ENCODE results near the gene THBS3. TPM values are rescaled to one million over a fixed set of nuclear protein-coding genes. Genes with fewer than 3 reads are reported as not detected.
"Not testable (repeated sequence)": the region's sequence is repeated elsewhere in the genome, so short reads cannot be mapped to it uniquely, and the experiment has no call there.

THBS3 gene
- total RNA-seq, 2 experiments from 2014 or later = 11.1 to 28.7 TPM

DNA sequence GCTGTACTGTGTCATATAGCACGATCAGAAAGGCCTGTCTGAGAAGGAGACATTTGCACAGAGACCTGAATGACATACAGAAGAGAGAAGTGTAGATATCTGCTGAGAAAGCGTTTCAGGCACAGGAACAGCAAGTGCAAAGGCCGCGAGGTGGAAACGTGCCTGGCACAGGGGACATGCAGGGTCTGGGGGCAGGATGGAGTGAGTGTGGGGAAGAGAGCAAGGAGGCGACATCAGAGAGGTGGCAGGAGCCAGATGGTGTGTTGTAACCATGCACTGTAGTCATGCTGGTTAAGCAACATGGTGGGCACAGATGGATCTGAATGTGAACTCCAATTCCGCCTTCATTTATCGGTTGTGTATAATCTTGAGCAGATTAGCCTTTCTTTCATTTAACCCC is 47.6 kb downstream of the THBS3 start:
- H2AFZ ChIP-seq (ENCODE audit: low read length) = no peak overlapping the region
- no TSS peak for BruUV-seq (replicated peaks)
- no peaks in the 10 kb centered on the region for H4K20me1 ChIP-seq (ENCODE audit: insufficient read depth, low read length)
- no peak for DNase-seq (ENCODE audit: low spot score)
- H3K9me3 ChIP-seq (ENCODE audit: low read length) = no peaks in the 10 kb centered on the region
- no peak overlapping the region for H3K27ac ChIP-seq (ENCODE audit: low read depth, low read length, poor library complexity, severe bottlenecking)
- H3K4me1 ChIP-seq (ENCODE audit: insufficient read depth, low read length, poor library complexity, severe bottlenecking) = no peaks in the 10 kb centered on the region
- H3K9me2 ChIP-seq (ENCODE audit: insufficient read depth, low read length) = no peaks in the 10 kb centered on the region
- intact Hi-C loops (cut with micrococcal nuclease; ENCODE audit: unreplicated experiment) = no loop called here
- ChIA-PET CTCF (ENCODE audit: unreplicated experiment) (no interaction called here), POLR2A (no interaction called here)
- H3K36me3 ChIP-seq (ENCODE audit: insufficient read depth, low read length) = no peaks in the 10 kb centered on the region
- H3K4me2 ChIP-seq (ENCODE audit: low read length) = no peak overlapping the region
- no peaks in the 10 kb centered on the region for H3K79me2 ChIP-seq (ENCODE audit: insufficient read depth, low read depth, low read length)
- TF ChIP-seq EZH2phosphoT487 (IDR thresholded peaks at IDR 0.05; ENCODE audit: borderline replicate concordance, low read depth, low read length) = no peak
- TF ChIP-seq, protein P1, sequence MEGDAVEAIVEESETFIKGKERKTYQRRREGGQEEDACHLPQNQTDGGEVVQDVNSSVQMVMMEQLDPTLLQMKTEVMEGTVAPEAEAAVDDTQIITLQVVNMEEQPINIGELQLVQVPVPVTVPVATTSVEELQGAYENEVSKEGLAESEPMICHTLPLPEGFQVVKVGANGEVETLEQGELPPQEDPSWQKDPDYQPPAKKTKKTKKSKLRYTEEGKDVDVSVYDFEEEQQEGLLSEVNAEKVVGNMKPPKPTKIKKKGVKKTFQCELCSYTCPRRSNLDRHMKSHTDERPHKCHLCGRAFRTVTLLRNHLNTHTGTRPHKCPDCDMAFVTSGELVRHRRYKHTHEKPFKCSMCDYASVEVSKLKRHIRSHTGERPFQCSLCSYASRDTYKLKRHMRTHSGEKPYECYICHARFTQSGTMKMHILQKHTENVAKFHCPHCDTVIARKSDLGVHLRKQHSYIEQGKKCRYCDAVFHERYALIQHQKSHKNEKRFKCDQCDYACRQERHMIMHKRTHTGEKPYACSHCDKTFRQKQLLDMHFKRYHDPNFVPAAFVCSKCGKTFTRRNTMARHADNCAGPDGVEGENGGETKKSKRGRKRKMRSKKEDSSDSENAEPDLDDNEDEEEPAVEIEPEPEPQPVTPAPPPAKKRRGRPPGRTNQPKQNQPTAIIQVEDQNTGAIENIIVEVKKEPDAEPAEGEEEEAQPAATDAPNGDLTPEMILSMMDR (conservative IDR thresholded peaks at IDR 0.05; ENCODE audit: low read length) = no peak
- H3K4me3 ChIP-seq (ENCODE audit: low read depth, low read length, poor library complexity, severe bottlenecking) = no peak overlapping the region

- Histone ChIP-seq H3K36me3 (ENCODE audit: insufficient read depth, low read length) (no peaks in the 10 kb centered on the region), H3K4me3 (ENCODE audit: low read depth, low read length, poor library complexity, severe bottlenecking) (no peak overlapping the region), H3K79me2 (ENCODE audit: insufficient read depth, low read depth, low read length) (no peaks in the 10 kb centered on the region), H2AFZ (ENCODE audit: low read length) (no peak overlapping the region), H3K9me3 (ENCODE audit: low read length) (no peaks in the 10 kb centered on the region), H3K4me2 (ENCODE audit: low read length) (no peak overlapping the region), H3K4me1 (ENCODE audit: insufficient read depth, low read length, poor library complexity, severe bottlenecking) (no peaks in the 10 kb centered on the region), H4K20me1 (ENCODE audit: insufficient read depth, low read length) (no peaks in the 10 kb centered on the region), H3K9me2 (ENCODE audit: insufficient read depth, low read length) (no peaks in the 10 kb centered on the region), H3K27ac (ENCODE audit: low read depth, low read length, poor library complexity, severe bottlenecking) (no peak overlapping the region)
- BruUV-seq (replicated peaks) = no TSS peak
- TF ChIP-seq, protein P1 (conservative IDR thresholded peaks at IDR 0.05; ENCODE audit: low read length) = no peak
- POLR2A ChIA-PET = interaction anchor here (0.7 to 0.9 kb wide), 2 partner anchors 8 to 54 kb away, joined by 4 to 5 read pairs; no protein-coding TSS in a partner anchor
- CTCF ChIA-PET (ENCODE audit: unreplicated experiment) = no interaction called here
- no peak for DNase-seq (ENCODE audit: low spot score)
- intact Hi-C loops (cut with micrococcal nuclease; ENCODE audit: unreplicated experiment) = no loop called here
Measured at GRCh38 chr1:155158991-155159390, 48.7 kb downstream of the THBS3 start.

- CTCF ChIA-PET (ENCODE audit: unreplicated experiment); DNase-seq (ENCODE audit: low spot score); H3K79me2 ChIP-seq (ENCODE audit: insufficient read depth, low read depth, low read length); H3K27ac ChIP-seq (ENCODE audit: low read depth, low read length, poor library complexity, severe bottlenecking); H3K36me3 ChIP-seq (ENCODE audit: insufficient read depth, low read length); H3K4me3 ChIP-seq (ENCODE audit: low read depth, low read length, poor library complexity, severe bottlenecking); H2AFZ ChIP-seq (ENCODE audit: low read length); intact Hi-C loops (cut with micrococcal nuclease; ENCODE audit: unreplicated experiment); POLR2A ChIA-PET; H3K4me1 ChIP-seq (ENCODE audit: insufficient read depth, low read length, poor library complexity, severe bottlenecking); H3K4me2 ChIP-seq (ENCODE audit: low read length); H4K20me1 ChIP-seq (ENCODE audit: insufficient read depth, low read length); H3K9me2 ChIP-seq (ENCODE audit: insufficient read depth, low read length); BruUV-seq (replicated peaks); H3K9me3 ChIP-seq (ENCODE audit: low read length): not testable (repeated sequence)
Measured at GRCh38 chr1:155155996-155156643, 51.6 kb downstream of the THBS3 start.

Small RNA genes within 50 kb of the gene (small RNA-seq; reads per million reads assigned to genes)
- not detected for gene HMGN2P18

Other genes with a start within 250 kb of the THBS3 start
- gene PYGO2, start 246.1 kb downstream of the THBS3 start, total RNA-seq (2014; rRNA removed; shearing (Covaris generic)) = 36.5 and 44.3 TPM in 2 replicates
- 47.3 and 53.1 TPM in 2 replicates for gene PYGO2, start 246.1 kb downstream of the THBS3 start, total RNA-seq (2022)
- gene SHC1, start 237.2 kb downstream of the THBS3 start, total RNA-seq (2014; rRNA removed; shearing (Covaris generic)) = 31.4 and 37.6 TPM in 2 replicates
- gene SHC1, start 237.2 kb downstream of the THBS3 start, total RNA-seq (2022) = 77.4 and 84.0 TPM in 2 replicates
- gene CKS1B, start 233.2 kb downstream of the THBS3 start, total RNA-seq (2014; rRNA removed; shearing (Covaris generic)) = 149 and 204 TPM in 2 replicates
- 230 and 260 TPM in 2 replicates for gene CKS1B, start 233.2 kb downstream of the THBS3 start, total RNA-seq (2022)
- gene FLAD1, start 224.6 kb downstream of the THBS3 start, total RNA-seq (2014; rRNA removed; shearing (Covaris generic)) = 52.7 and 55.7 TPM in 2 replicates
- 57.0 and 57.9 TPM in 2 replicates for gene FLAD1, start 224.6 kb downstream of the THBS3 start, total RNA-seq (2022)
- gene LENEP, start 214.3 kb downstream of the THBS3 start, total RNA-seq (2014; rRNA removed; shearing (Covaris generic)) = 0.95 and 2.3 TPM in 2 replicates
- gene LENEP, start 214.3 kb downstream of the THBS3 start, total RNA-seq (2022) = 0.78 and 1.5 TPM in 2 replicates
- gene ZBTB7B, start 205.1 kb downstream of the THBS3 start, total RNA-seq (2014; rRNA removed; shearing (Covaris generic)) = 14.2 and 16.3 TPM in 2 replicates
- gene ZBTB7B, start 205.1 kb downstream of the THBS3 start, total RNA-seq (2022) = 22.2 and 23.2 TPM in 2 replicates
- 0.85 and 1.7 TPM in 2 replicates for gene DCST2, start 174.1 kb downstream of the THBS3 start, total RNA-seq (2014; rRNA removed; shearing (Covaris generic))
- gene DCST2, start 174.1 kb downstream of the THBS3 start, total RNA-seq (2022) = 2.0 and 3.9 TPM in 2 replicates
- not detected in 2 replicates for gene DCST1, start 174.1 kb downstream of the THBS3 start, total RNA-seq (2014; rRNA removed; shearing (Covaris generic))
- not detected in 2 replicates for gene DCST1, start 174.1 kb downstream of the THBS3 start, total RNA-seq (2022)
- 14.2 and 19.7 TPM in 2 replicates for gene ADAM15, start 156.6 kb downstream of the THBS3 start, total RNA-seq (2014; rRNA removed; shearing (Covaris generic))
- 50.4 and 56.1 TPM in 2 replicates for gene ADAM15, start 156.6 kb downstream of the THBS3 start, total RNA-seq (2022)
- gene EFNA4, start 144.2 kb downstream of the THBS3 start, total RNA-seq (2014; rRNA removed; shearing (Covaris generic)) = 10.5 and 11.5 TPM in 2 replicates
- gene EFNA4, start 144.2 kb downstream of the THBS3 start, total RNA-seq (2022) = 9.0 and 10.1 TPM in 2 replicates
- 5.7 and 6.7 TPM in 2 replicates for gene EFNA3, start 129.1 kb downstream of the THBS3 start, total RNA-seq (2014; rRNA removed; shearing (Covaris generic))
- gene EFNA3, start 129.1 kb downstream of the THBS3 start, total RNA-seq (2022) = 4.8 and 10.8 TPM in 2 replicates
- gene EFNA1, start 80.0 kb downstream of the THBS3 start, total RNA-seq (2014; rRNA removed; shearing (Covaris generic)) = not detected in 2 replicates
- gene EFNA1, start 80.0 kb downstream of the THBS3 start, total RNA-seq (2022) = not detected in 2 replicates
- 11.6 and 12.3 TPM in 2 replicates for gene SLC50A1, start 72.0 kb downstream of the THBS3 start, total RNA-seq (2014; rRNA removed; shearing (Covaris generic))
- gene SLC50A1, start 72.0 kb downstream of the THBS3 start, total RNA-seq (2022) = 46.1 and 48.0 TPM in 2 replicates
- 32.5 and 41.8 TPM in 2 replicates for gene DPM3, start 67.4 kb downstream of the THBS3 start, total RNA-seq (2014; rRNA removed; shearing (Covaris generic))
- gene DPM3, start 67.4 kb downstream of the THBS3 start, total RNA-seq (2022) = 56.2 and 65.9 TPM in 2 replicates
- 80.5 and 128 TPM in 2 replicates for gene KRTCAP2, start 34.6 kb downstream of the THBS3 start, total RNA-seq (2014; rRNA removed; shearing (Covaris generic))
- gene KRTCAP2, start 34.6 kb downstream of the THBS3 start, total RNA-seq (2022) = 141 and 166 TPM in 2 replicates
- 1.3 and 3.1 TPM in 2 replicates for gene TRIM46, start 34.0 kb downstream of the THBS3 start, total RNA-seq (2014; rRNA removed; shearing (Covaris generic))
- 3.9 and 4.5 TPM in 2 replicates for gene TRIM46, start 34.0 kb downstream of the THBS3 start, total RNA-seq (2022)
- 67.6 and 70.2 TPM in 2 replicates for gene MTX1, start 798 bp upstream of the THBS3 start, total RNA-seq (2014; rRNA removed; shearing (Covaris generic))
- gene MTX1, start 798 bp upstream of the THBS3 start, total RNA-seq (2022) = 43.9 and 45.7 TPM in 2 replicates
- 6.6 and 9.1 TPM in 2 replicates for gene ENTREP3, start 47.6 kb upstream of the THBS3 start, total RNA-seq (2014; rRNA removed; shearing (Covaris generic))
- gene ENTREP3, start 47.6 kb upstream of the THBS3 start, total RNA-seq (2022) = 53.1 and 59.3 TPM in 2 replicates
- 45.4 and 58.3 TPM in 2 replicates for gene SCAMP3, start 54.5 kb upstream of the THBS3 start, total RNA-seq (2014; rRNA removed; shearing (Covaris generic))
- gene SCAMP3, start 54.5 kb upstream of the THBS3 start, total RNA-seq (2022) = 66.0 and 74.7 TPM in 2 replicates
- gene CLK2, start 65.6 kb upstream of the THBS3 start, total RNA-seq (2014; rRNA removed; shearing (Covaris generic)) = 59.8 and 96.7 TPM in 2 replicates
- 107 and 121 TPM in 2 replicates for gene CLK2, start 65.6 kb upstream of the THBS3 start, total RNA-seq (2022)
- gene HCN3, start 69.6 kb upstream of the THBS3 start, total RNA-seq (2014; rRNA removed; shearing (Covaris generic)) = 4.9 and 6.7 TPM in 2 replicates
- gene HCN3, start 69.6 kb upstream of the THBS3 start, total RNA-seq (2022) = 19.0 and 19.2 TPM in 2 replicates
- 0.19 TPM in 1 of 2 replicates, not detected in the other for gene PKLR, start 93.5 kb upstream of the THBS3 start, total RNA-seq (2014; rRNA removed; shearing (Covaris generic))
- gene PKLR, start 93.5 kb upstream of the THBS3 start, total RNA-seq (2022) = 0.18 and 0.51 TPM in 2 replicates
- 254 and 263 TPM in 2 replicates for gene FDPS, start 101.0 kb upstream of the THBS3 start, total RNA-seq (2014; rRNA removed; shearing (Covaris generic))
- gene FDPS, start 101.0 kb upstream of the THBS3 start, total RNA-seq (2022) = 492 and 531 TPM in 2 replicates
- gene RUSC1, start 113.0 kb upstream of the THBS3 start, total RNA-seq (2014; rRNA removed; shearing (Covaris generic)) = 7.1 and 15.1 TPM in 2 replicates
- 20.9 and 25.6 TPM in 2 replicates for gene RUSC1, start 113.0 kb upstream of the THBS3 start, total RNA-seq (2022)